Fibroblast of lung (primary cell): ENCODE results near the gene PLEKHA1. TPM values are rescaled to one million over a fixed set of nuclear protein-coding genes. Genes with fewer than 3 reads are reported as not detected.

Experiments
- DNase-seq, 2 donors: peaks; one replicate each; pipeline versions ENCODE4 v3.0.0 to v3.0.0-alpha.2; 2010; ENCODE audit warnings: low read depth in 2 of 2
- H2AFZ ChIP-seq: 2 replicates; pipeline ENCODE4 v1.5.1; 2012; ENCODE audit warnings: low read length, control low read depth, inconsistent platforms
- H3K27ac ChIP-seq: 2 replicates; pipeline ENCODE4 v1.5.1; 2011; ENCODE audit warnings: low read length, control low read depth; ENCODE audit not compliant: insufficient read depth
- H3K27me3 ChIP-seq: 2 replicates; pipeline ENCODE4 v1.5.1; 2011; ENCODE audit warnings: mild to moderate bottlenecking, low read length; ENCODE audit not compliant: control insufficient read depth, insufficient read depth
- H3K36me3 ChIP-seq: 2 replicates; pipeline ENCODE4 v1.5.1; 2011; ENCODE audit warnings: low read length; ENCODE audit not compliant: control insufficient read depth, insufficient read depth
- H3K4me1 ChIP-seq: 2 replicates; pipeline ENCODE4 v1.5.1; 2011; ENCODE audit warnings: low read length; ENCODE audit not compliant: control insufficient read depth, insufficient read depth; ENCODE audit errors: extremely low read depth
- H3K4me2 ChIP-seq: 2 replicates; pipeline ENCODE4 v1.5.1; 2011; ENCODE audit warnings: low read length, control low read depth; ENCODE audit not compliant: insufficient read depth; ENCODE audit errors: extremely low read depth
- H3K4me3 ChIP-seq, 4 experiments: fragments of 200-600 bp in 1 of 4; sonication (generic) in 1 of 4; replicated peaks in 1 of 4; 2 replicates each; pipeline ENCODE4 v1.5.1; 2011 to 2016; ENCODE audit warnings: low read length in 4 of 4, low read depth in 3 of 4, mild to moderate bottlenecking in 3 of 4, control low read depth in 2 of 4, inconsistent platforms in 1 of 4, mixed read lengths in 1 of 4; ENCODE audit not compliant: insufficient read depth in 1 of 4; ENCODE audit errors: control extremely low read depth in 1 of 4
- H3K79me2 ChIP-seq: 2 replicates; pipeline ENCODE4 v1.5.1; 2012; ENCODE audit warnings: mild to moderate bottlenecking, low read length, inconsistent platforms; ENCODE audit not compliant: control insufficient read depth, insufficient read depth
- H3K9ac ChIP-seq: 2 replicates; pipeline ENCODE4 v1.5.1; 2011; ENCODE audit warnings: mild to moderate bottlenecking, low read length, control low read depth; ENCODE audit not compliant: insufficient read depth
- H3K9me3 ChIP-seq: 2 replicates; pipeline ENCODE4 v1.5.1; 2012; ENCODE audit warnings: low read depth, low read length; ENCODE audit not compliant: control insufficient read depth, insufficient read depth
- H4K20me1 ChIP-seq: 2 replicates; pipeline ENCODE4 v1.5.1; 2011; ENCODE audit warnings: low read length; ENCODE audit not compliant: control insufficient read depth, insufficient read depth; ENCODE audit errors: extremely low read depth
- EZH2 ChIP-seq: IDR thresholded peaks from 2 replicates; pipeline ENCODE4 v1.5.1; 2012; ENCODE audit warnings: low read length, control low read depth, mild to moderate bottlenecking; ENCODE audit errors: missing control alignments
- polyA plus RNA-seq, 2 donors: library from polyadenylated mRNA; depleted of rRNA in 1 of 2; stranded (reverse) in 1 of 2; unstranded in 1 of 2; fragments of >200 nt; gene quantifications; 2 replicates each; pipeline ENCODE4 v1.2.1, GENCODE V29; 2011 to 2012; ENCODE audit warnings: missing spikeins in 1 of 2
- total RNA-seq: library from RNA; depleted of rRNA; stranded (reverse); fragments of >200 nt; gene quantifications from 2 replicates; pipeline ENCODE4 v1.2.1, GENCODE V29; 2014
- TF ChIP-seq, protein P1 (sequence below), 2 donors: IDR thresholded peaks in 1 of 2; conservative IDR thresholded peaks in 1 of 2; 1 replicate in 1 of 2; 2 replicates in 1 of 2; pipeline ENCODE4 v1.5.1; 2011 to 2012; ENCODE audit warnings: low read length in 2 of 2, control low read depth in 1 of 2, inconsistent platforms in 1 of 2, low read depth in 1 of 2, mild to moderate bottlenecking in 1 of 2

PLEKHA1 gene
- total and polyA plus RNA-seq, 2 donors (not counting 1 experiment from before 2014, with no cell fraction given), result 14.4 to 37.9 TPM

DNA sequence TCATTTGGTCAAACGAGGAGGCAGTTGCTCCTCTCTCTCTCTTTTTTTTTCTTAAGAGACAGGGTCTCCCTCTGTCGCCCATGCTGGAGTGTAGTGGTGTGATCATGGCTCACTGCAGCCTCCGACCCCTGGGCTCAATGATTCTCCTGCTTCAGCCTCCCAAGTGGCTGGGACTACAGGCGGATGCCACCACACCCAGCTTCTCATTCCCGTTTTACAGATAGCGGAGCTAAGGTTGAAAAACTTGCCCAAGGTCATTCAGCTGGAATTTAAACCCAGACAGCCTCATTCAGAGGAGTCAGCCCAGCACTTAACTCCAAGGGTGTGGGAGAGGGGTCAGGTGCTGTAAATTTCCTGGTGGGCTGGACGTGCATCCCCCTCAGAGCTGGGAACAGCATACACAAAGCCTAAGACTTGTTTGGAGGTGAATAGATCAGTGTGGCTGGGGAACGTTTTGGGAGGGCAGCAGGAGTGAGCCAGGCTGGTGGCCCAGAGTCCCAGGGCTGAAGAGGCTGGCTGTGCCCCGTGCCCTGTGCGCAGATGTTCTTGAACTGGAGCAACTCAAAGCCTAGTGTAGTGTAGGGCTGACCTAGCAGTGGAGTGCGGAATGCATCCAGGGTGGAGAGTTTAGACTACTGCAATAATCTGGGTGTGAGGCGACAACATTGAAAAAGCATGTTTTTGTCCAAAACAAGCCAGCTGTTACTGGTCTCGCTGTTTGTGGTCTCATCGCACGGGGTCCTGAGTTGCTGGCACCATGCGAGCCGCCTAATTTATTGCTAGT, 89.2 kb downstream of the PLEKHA1 start:
- H3K9ac ChIP-seq, result no peak overlapping the region

DNA sequence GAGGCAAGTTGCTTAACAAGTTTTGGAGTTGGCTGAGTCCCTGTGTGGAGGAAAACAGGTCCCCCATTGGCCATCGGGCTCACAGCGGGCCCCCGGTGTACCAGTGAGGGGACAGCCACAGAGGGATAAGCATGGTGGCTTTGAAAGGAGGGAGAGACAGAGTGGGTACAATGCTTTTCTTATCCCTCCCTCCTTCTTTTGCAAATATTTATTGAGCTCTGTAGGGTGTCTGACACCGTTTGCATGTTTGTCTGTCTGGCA, 89.7 kb downstream of the PLEKHA1 start:
- Histone ChIP-seq H3K9ac (no peak overlapping the region), H2AFZ (no peak overlapping the region), H4K20me1 (no peaks in the 10 kb centered on the region), H3K4me3 (peak overlapping the region in 2 of 4 experiments; percentile 70 to 89), H3K79me2 (peaks cover 15% of the 10 kb centered on the region), H3K4me2 (no peak overlapping the region), H3K36me3 (no peaks in the 10 kb centered on the region), H3K4me1 (peaks cover 11% of the 10 kb centered on the region), H3K27me3 (no peaks in the 10 kb centered on the region), H3K27ac (no peak overlapping the region), H3K9me3 (no peaks in the 10 kb centered on the region)
- DNase-seq, result no peak
- no peak for TF ChIP-seq EZH2
- TF ChIP-seq, protein P1, sequence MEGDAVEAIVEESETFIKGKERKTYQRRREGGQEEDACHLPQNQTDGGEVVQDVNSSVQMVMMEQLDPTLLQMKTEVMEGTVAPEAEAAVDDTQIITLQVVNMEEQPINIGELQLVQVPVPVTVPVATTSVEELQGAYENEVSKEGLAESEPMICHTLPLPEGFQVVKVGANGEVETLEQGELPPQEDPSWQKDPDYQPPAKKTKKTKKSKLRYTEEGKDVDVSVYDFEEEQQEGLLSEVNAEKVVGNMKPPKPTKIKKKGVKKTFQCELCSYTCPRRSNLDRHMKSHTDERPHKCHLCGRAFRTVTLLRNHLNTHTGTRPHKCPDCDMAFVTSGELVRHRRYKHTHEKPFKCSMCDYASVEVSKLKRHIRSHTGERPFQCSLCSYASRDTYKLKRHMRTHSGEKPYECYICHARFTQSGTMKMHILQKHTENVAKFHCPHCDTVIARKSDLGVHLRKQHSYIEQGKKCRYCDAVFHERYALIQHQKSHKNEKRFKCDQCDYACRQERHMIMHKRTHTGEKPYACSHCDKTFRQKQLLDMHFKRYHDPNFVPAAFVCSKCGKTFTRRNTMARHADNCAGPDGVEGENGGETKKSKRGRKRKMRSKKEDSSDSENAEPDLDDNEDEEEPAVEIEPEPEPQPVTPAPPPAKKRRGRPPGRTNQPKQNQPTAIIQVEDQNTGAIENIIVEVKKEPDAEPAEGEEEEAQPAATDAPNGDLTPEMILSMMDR (conservative IDR thresholded peaks at IDR 0.05 in 1 of 2, IDR thresholded peaks at IDR 0.05 in 1 of 2; ENCODE audit: low read depth in 1 of 2, low read length in 2 of 2), result no peak

More for the DNA sequence above, 89.2 kb downstream of the PLEKHA1 start:
- TF ChIP-seq, protein P1 (conservative IDR thresholded peaks at IDR 0.05 in 1 of 2, IDR thresholded peaks at IDR 0.05 in 1 of 2; ENCODE audit: low read depth in 1 of 2, low read length in 2 of 2), result no peak
- no peak for TF ChIP-seq EZH2
- Histone ChIP-seq H3K79me2 (peaks cover 15% of the 10 kb centered on the region), H3K4me1 (peaks cover 9% of the 10 kb centered on the region), H4K20me1 (no peaks in the 10 kb centered on the region), H3K4me3 (peak overlapping the region; percentile 51 to 89 (median 76)), H3K36me3 (no peaks in the 10 kb centered on the region), H3K4me2 (peak overlapping the region; percentile 98), H3K9me3 (no peaks in the 10 kb centered on the region), H3K27ac (no peak overlapping the region), H3K27me3 (no peaks in the 10 kb centered on the region), H2AFZ (no peak overlapping the region)
- DNase-seq, result peak in 1 of 2 donors; percentile 44

- Histone ChIP-seq H3K79me2 (peaks cover 15% of the 10 kb centered on the region), H2AFZ (no peak overlapping the region), H3K4me3 (peak overlapping the region in 1 of 4 experiments; percentile 70), H3K27me3 (no peaks in the 10 kb centered on the region), H4K20me1 (no peaks in the 10 kb centered on the region), H3K9me3 (no peaks in the 10 kb centered on the region), H3K4me1 (peaks cover 14% of the 10 kb centered on the region), H3K4me2 (no peak overlapping the region), H3K9ac (no peak overlapping the region), H3K36me3 (no peaks in the 10 kb centered on the region), H3K27ac (no peak overlapping the region)
- no peak for DNase-seq
- TF ChIP-seq, protein P1 (conservative IDR thresholded peaks at IDR 0.05 in 1 of 2, IDR thresholded peaks at IDR 0.05 in 1 of 2; ENCODE audit: low read depth in 1 of 2, low read length in 2 of 2), result no peak
- TF ChIP-seq EZH2, result no peak
These were observed 90.1 kb downstream of the PLEKHA1 start for GRCh38 chr10:122464586-122464985.
